CD4-positive, alpha-beta T cell treated with Interleukin-15 for 1 hour (primary cell): ENCODE data around the gene INSR.
A peak's percentile ranks its signal among the peaks of the same experiment; 100 is the strongest.
"Not testable (repeated sequence)": the region's sequence is repeated elsewhere in the genome, so short reads cannot be mapped to it uniquely, and the experiment has no call there.

Experiments
- DNase-seq: peaks from one replicate; pipeline ENCODE4 v3.0.0-alpha.2; 2020

Gene INSR

DNA sequence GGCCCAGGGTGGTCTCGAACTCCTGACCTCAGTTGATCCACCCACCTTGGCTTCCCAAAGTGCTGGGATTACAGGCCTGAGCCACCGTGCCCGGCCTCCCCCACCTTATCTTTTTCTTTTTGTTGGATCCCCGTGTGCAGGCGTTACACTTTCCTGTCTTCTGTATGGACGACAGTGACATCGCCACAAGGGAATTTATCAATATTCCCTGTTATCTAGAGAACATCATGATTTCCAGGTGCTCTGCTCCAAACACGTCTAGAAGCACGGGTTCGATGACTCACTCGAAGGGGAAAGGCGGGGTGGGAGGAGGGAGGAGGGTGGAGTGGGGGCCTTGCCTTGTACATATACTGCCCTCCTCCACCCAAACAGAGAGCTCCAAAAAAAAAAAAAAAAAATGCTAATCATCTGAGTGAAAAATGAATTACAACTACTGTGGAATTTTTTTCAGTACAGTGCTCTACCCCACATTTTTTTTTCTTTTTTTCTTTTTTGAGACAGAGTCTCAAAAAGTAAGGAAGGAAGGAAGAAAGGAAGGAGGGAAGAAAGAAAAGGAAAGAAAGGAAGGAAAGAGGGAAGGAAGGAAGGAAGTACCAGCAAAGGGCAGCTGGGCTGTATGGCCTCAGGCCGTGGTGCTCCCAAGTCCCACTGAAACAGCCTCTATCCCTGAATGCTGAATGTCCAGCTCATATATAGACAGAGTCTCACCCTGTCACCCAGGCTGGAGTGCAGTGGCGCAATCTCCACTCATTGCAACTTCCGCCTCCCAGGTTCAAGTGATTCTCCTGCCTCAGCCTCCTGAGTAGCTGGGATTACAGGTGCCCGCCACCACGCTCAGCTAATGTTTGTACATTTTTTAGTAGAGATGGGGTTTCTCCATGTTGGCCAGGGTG is 36.8 kb downstream of the INSR start:
- no peak for DNase-seq

DNA sequence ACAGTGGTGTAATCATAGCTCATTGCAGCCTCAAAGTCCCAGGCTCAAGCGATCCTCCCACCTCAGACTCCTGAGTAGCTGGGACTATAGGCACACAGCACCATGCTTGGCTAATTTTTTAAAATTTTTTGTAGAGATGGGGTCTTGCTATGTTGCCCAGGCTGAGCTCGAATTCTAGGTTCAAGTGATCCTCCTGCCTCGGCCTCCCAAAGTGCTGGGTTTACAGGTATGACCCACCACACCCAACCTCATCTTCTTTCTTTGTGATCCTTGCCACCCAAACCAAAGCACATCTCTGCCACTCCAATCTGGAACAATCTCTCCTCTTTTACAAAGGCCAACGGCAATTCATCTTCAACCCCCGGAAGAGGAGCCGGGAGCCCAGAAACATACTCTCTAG is 38.6 kb downstream of the INSR start:
- DNase-seq, result no peak

DNA sequence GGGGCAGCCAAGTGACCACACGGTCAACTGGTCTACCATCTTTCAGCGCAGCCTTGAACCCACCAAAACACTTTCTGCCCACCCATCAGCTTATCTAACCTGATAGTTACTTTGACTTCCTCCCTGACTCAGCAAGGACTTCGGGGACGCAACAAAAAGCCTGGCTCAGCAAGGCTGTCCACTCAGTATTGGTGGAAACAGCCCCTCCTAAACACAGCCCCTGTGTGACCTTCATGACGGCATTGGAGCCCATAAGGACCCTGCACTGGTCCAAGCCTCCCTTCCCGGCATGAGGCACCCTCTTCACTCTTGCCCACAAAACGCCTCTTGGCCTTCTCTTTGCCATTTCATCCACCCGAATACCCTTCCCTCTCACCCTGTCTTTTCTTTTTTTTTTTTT is 39.1 kb downstream of the INSR start:
- no peak for DNase-seq

DNA sequence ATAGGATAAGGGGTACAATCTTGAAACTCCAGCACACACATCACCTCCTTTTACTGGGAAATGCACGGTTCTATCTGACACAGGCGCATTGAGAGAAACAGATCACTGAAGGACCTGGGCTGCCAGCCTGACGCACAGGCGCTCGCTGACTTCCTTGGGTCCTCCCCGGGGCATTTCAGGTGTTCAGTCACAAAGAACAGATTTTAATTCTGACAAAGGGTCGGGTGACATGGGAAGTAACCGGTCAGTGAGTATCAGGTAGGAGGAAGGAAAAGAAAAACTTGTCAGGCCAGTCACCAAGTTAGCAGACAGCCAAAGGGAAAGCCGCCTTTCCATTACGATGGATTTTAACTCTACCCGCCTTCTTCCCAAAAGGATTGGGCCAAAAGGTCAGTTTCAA is 39.6 kb downstream of the INSR start:
- DNase-seq, result no peak

DNA sequence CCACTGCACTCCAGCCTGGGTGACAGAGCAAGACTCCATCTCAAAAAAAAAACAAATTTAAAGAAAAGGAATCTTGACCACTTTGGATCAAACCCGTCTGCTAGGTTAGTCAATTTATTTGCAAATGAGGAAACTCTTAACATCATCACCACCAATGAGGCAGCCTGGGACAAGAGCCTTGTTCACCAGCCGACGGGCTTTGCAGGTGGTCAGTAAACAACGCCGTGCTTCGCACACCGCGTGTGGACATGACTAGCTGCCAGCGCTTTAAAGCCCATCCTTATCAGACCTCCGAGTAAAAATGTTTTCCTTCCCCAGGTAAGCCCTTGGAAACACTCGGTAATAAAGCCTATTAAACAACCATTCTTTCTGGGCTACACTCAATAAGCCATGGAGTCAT is 41.9 kb downstream of the INSR start:
- no peak for DNase-seq

DNA sequence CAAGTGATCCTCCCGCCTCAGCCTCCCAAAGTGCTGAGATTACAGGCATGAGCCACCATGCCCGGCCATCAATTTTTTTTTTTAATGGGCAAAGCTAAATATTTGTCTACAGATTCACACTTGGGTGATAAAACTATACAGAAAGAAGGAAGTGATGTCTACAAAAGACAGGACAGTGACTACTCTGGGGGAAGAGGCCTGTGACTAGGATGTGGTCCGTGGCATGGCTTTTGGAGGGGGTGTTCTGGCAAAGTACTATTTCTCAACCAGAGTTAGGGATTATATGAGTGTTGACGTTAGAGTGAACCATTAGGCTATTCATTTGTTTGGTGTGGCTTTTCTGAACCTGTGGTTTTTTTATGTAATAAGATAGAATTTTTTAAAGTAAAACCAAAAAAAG is 42.7 kb downstream of the INSR start:
- DNase-seq, result no peak

DNA sequence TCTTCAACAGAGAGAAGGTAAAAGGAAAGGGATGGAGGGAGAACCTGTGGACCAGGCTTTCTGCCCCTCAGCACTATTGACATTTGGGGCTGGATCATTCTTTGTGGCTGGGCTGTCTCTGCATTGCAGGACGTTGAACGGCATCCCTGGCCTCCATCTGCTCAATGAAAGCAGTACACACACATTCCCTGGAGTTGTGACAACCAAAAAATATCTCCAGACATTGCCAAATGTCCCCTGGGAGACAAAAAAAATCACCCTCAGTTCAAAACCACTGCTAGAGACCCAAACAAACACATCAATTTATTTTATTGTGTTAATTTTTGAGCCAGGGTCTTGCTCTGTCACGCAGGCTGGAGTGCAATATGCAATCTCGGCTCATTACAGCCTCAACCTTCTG is 43.3 kb downstream of the INSR start:
- no peak for DNase-seq

DNA sequence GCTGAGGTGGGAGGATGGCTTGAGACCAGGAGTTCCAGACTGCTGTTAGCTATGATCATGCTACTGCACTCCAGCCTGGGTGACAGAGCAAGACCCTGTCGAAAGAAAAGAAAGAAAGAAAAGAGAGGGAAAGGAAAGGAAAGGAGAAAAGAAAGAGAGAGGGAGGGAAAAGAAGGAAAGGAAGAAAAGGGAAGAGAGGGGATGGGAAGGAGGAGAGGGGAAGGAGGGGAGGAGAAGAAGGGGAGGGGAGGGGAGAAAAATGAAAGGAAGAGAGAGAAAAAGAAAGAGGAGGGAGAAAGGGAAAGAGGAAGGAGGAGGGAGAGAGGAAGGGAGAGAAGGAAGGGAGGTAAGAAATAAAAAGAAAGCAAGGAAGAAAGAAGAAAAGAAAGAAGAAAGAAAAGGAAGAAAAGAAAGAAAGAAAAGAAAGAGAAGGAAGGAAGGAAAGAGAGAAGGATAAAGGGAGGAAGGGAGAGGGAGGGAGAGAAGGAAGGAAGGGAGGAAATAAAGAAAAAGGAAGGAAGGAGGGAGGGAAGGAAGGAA is 44.1 kb downstream of the INSR start:
- no peak for DNase-seq

DNA sequence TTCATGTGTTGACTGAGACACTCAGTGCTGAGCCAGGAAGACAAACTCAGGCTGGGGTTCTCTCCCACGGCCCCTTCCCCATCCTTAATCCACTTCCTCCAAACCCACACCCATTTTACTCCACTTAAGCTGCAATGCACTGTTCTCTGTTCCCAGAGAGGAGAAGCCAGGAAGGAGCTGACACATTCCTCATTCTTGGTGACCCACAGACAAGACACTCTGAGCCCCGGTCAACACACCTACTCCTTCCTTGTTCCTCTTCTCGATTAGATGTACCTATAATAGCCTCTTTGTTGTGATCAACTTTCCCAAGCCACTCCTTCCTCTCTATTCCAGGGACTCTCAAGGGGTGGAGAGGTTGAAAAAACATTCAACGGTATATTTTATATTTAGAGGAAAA is 47.1 kb downstream of the INSR start:
- no peak for DNase-seq

DNA sequence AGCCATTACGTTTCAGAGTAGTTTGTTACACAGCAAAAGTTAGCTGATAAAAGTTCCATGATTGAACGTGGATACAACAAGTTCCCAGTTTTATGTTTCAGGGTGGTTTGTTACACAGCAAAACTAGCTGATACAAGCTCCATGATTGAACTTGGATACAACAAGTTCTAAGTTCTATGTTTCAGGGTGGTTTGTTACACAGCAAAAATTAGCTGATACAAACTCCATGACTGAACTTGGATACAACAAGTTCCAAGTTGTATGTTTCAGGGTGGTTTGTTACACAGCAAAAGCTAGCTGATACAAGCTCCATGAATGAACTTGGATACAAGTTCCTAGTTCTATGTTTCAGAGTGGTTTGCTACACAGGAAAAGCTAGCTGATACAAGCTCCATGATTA is 47.6 kb downstream of the INSR start:
- DNase-seq, result no peak

DNA sequence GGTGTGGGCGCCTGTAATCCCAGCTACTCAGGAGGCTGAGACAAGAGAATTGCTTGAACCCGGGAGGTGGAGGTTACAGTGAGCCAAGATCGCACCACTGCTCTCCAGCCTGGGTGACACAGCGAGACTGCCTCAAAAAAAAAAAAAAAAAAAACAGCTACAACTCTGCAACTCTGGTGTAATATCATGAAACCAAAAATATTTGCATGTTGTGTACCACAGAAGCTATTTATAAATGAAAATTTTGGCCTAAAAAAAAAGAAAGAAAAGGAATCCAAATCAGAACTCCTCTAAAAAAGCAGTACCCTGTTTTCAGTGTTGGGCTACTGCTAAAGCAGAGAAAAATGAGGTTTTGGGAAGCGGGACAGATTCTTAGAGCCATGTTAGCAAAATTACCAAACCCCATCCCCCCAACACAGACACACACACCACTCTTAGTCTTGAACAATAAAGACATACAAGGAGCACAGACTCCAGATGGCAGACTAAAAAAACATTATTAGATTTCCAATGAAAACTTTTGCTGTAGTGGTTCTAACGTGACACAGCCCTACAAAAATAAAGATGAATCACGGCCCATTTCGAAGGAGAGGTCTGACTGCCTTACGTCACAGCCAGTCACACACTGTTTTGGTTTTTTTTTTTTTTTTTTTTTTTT is 51.5 kb downstream of the INSR start:
- DNase-seq, result peak; percentile 18

DNA sequence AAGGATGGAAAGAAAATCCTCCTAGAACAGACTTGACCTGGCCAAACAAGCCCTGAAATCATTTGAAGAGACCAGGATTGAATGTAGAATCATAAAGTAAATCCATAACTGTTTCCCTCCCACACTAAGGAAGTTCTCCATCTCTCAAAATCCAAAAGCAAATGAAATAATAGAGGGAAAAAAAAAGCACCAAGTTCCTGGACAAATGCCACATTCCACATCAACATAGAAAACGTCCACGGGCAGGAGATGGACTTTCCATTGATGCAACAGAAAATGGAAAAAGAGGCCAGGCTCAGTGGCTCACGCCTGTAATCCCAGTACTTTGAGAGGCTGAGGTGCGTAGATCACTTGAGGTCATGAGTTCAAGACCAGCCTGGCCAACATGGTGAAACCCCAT is 56.2 kb downstream of the INSR start:
- no peak for DNase-seq

DNA sequence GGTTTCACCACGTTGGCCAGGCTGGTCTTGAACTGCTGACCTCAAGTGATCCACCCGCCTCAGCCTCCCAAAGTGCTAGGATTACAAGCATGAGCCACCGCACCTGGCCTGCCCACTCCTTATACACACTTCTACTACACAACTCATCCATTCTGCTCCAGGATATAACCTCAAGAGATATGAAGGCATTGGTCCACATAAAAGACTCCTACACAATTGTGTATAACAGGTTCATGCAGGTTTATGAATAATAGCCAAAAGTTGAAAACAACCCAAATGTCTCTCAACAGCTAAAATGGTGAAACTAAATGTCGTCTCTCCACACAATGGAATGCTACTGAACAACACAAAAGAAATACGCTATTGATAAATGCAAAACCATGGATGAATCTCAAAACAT is 58.1 kb downstream of the INSR start:
- DNase-seq, result no peak

DNA sequence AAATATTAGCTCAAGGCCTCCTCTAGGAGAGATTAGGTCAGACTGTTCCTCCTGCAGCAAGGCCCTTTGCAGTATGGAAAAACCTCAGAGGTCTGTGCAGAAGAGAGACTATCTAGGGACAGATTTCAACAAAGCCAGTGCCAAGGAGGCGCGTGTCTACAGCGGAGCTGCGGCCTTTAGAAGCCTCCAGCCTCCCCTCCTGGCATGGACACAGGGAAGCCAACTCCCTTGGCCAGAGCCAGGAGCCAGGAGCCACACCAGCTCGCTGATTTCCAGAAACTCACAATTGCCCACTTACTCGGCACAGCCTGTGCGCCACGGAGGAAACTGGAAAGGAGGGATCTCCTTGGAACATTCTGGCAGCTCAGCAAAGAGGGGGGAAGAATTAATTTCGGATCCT is 63.4 kb downstream of the INSR start:
- no peak for DNase-seq

DNA sequence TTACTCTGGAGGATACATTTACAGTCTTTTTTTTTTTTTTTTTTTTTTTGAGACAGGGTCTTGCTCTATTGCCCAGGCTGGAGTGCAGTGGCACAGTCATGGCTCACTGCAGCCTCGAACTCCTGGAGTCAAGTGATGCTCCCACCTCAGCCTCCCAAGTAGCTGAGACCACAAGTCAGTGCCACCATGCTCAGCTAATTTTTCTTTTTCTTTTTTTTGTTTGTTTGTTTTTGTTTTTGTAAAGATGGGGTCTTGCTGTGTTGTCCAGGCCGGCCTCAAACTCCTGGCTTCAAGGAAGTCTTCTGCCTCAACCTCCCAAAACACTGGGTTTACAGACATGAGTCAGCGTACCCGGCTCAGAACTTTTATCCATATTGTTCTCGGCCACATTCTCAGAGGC is 64.5 kb downstream of the INSR start:
- DNase-seq, result no peak

DNA sequence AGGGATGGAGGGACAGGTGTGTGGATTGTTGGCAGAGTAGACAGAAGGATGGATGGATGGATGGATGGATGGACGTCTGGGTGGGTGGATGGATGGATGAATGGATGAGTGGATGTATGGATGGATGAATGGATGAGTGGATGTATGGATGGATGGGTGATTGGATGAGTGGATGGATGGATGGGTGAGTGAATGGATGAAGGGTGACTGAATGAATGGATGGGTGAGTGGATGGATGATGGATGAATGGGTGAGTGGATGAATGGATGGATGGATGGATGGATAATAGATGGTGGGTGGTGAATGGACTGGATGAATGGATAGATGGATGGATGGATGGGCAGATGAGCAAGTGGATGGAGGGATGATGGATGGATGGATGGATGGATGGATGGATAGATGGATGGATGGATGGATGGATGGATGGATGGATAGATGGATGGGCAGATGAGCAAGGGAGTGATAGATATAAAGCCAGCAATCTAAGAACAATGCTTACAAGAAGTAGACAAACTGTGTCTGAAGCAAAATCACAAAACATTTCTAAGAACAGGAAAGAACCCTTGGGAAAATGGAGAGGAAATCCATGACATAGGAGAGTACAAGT is 65.2 kb downstream of the INSR start:
- no peak for DNase-seq

DNA sequence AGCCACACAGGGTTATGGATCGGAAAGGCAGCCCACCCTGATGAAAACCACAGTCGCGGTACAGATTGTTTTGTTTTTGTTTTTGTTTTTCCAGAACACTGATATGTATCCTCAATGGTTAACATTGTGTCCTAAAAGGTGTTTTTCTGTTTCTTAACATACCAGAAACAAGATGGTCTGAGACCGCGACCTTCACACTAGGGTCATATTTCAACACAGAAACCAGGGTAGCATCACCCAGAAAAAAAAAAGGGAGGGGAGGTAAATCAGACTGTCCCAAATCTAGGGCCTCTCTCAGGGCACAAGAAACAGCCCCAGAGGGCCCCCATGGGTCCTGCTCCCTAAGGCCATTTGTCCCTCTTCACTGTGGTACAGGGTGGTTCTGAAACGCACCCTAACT is 66.5 kb downstream of the INSR start:
- DNase-seq, result no peak

DNA sequence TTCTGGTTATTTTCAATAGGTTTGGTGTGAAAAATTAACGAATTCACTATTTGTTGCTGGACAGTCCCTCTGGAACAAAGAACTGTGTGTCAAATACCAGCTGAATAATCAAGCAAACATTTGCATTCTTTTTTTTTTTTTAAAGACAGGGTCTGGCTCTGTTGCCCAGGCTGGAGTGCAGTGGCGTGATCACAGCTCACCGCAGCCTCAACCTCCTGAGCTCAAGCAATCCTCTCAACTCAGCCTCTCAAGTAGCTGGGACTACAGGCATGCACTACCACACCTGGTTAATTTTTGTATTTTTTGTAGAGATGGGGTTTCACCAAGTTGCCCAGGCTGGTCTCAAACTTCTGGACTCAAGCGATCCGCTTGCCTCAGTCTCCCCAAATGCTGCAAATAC is 67.1 kb downstream of the INSR start:
- DNase-seq, result not testable (repeated sequence)

DNA sequence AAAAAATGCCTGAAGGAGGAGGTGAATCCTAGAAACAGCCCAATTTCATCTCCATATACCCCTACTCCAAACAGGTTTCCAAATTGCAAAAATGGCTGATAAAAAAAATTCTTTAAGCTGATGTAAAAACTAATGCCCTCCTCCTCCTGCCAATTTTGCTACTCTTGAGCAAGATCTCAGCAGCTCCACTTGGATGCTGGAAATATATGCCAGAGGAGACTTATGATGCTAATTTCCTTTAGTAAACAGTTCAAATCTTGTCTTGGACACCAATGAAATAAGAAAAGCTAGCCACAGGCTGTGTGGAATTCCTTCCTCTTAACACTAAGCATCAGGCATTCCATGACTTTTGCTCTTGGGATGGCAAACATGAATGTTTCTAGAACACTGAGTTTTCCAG is 67.5 kb downstream of the INSR start:
- DNase-seq, result no peak

DNA sequence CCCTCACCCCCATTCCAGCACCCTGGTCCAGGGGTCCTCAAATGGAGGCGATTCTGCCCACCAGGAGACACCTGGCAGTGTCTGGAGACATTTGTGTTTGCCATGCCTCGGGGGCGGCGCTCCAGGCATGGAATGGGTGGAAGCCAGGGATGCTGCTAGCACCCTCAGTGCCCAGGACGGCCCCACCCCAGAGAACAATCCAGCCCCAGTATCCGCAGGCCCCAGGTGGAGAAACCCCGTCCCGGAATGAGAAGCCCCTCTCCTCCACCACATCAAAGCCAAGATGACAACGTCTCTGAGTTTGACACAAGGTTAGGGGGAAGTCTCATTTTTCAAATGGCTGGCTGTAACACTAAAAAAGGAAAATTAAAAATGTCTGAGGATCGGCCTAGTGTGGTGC is 68.5 kb downstream of the INSR start:
- no peak for DNase-seq

DNA sequence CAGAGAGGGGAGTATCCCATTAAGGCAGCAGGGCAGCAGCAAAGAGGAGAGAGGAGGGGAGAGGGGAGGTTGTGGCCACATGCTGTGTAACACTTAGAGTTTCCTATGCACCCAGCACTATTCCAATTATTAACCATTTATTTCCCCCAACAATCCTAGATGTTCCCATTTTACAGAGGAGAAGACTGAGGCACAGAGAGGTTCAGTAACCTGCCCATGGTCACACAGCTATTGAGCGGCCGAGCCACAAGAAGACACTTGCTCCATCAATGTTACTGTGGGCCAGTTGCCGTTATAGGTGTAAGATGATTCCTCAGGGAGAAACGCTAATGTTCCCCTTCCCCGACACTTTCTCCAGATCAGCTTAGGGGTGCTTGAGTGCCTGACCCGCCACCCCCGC is 69.2 kb downstream of the INSR start:
- DNase-seq, result no peak

DNA sequence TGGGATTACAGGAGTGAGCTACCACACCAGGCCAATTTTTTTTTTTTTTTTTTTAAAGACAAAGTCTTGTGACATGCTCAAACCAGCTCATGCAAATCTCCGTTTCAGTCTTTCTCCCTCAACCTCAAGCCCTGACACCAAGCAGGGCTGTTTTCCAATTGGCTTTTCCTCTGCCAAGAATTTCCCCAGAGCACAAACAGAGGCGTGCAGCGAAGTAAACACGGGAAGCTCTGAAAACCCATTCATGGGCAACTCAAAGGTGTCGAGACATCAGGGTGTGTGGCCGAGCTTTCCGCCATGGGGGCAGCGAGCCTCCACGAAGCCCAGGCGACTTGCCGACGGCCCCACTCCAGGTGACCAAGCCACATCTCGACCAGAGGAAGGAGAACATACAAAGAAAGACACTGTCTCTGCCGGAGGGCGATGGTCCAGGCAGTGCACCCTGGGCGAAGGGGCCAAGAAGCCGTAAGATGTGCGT is 70.0 kb downstream of the INSR start:
- DNase-seq, result no peak

DNA sequence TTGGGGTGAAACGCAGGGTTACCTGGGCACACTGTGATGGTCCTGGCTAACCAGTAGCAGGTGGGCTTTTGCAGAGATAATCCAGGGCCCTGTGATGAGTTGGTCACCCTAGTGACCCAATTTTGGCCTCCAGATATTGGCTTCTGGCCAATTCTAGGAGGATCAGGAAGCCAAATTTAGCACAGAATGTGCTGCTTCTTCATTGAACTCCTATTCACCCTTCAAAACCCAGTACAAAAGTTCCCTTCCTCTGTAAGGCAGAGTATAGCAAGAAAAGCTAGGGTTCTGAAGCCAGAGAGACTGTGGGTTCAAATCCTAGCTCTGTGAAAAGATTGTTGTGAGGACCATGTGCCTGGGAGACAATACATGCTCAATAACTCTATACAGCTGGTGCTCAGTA is 70.8 kb downstream of the INSR start:
- DNase-seq, result no peak

DNA sequence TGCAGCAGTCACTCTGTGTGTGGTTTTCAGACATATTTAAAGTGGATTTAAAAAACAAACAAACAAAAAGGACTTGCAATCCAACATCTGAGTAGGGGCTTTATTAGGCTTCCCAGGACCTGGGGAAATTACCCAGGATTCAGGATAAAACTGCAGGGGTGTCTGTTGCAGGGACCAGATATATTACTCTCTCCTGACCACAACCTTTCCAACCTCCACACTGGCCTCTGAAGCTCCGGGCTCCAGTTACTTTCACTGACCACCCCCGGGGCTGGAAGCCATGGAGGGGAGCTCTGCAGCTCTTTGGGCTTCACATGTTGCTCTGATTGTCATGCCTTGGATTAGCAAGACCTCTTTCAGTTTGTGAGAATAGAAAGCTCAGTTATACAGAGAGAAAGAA is 75.2 kb downstream of the INSR start:
- DNase-seq, result no peak
